Stomach (tissue), 4 donors: ENCODE results near the gene MTREX.

Experiments used
- CTCF ChIP-seq, 7 experiments: fragments of 450-650 bp in 4 of 7; fragments of 200-600 bp in 3 of 7; sonication (generic) in 3 of 7; IDR thresholded peaks; one replicate each; pipeline ENCODE4 v1.5.1; 2016 to 2019; ENCODE audit warnings: antibody characterized with exemption in 7 of 7, control low read depth in 2 of 7, mild to moderate bottlenecking in 1 of 7
- POLR2A ChIP-seq, 4 donors: fragments of 450-650 bp; IDR thresholded peaks; one replicate each; pipeline ENCODE4 v1.6.1; 2016; ENCODE audit warnings: antibody characterized with exemption in 4 of 4, control low read depth in 2 of 4, mild to moderate bottlenecking in 1 of 4, moderate library complexity in 1 of 4

GRCh38 chr5:55350754-55351153, 43.0 kb downstream of the MTREX start:
- TF ChIP-seq POLR2A (IDR thresholded peaks at IDR 0.05) (no peak), CTCF (IDR thresholded peaks at IDR 0.05) (no peak)
